ENCODE measurements around the gene PLA2G4E.

The PLA2G4E gene

GRCh38 chr15:42020713-42021273 is at the start of gene PLA2G4E:
Gene PLA2G4E (minus strand): TSS chr15:42021042. CDS start chr15:42021030, 12 bp downstream.
- DNase-seq (ENCODE audit: low read depth in 2 of 2): no peak

DNA sequence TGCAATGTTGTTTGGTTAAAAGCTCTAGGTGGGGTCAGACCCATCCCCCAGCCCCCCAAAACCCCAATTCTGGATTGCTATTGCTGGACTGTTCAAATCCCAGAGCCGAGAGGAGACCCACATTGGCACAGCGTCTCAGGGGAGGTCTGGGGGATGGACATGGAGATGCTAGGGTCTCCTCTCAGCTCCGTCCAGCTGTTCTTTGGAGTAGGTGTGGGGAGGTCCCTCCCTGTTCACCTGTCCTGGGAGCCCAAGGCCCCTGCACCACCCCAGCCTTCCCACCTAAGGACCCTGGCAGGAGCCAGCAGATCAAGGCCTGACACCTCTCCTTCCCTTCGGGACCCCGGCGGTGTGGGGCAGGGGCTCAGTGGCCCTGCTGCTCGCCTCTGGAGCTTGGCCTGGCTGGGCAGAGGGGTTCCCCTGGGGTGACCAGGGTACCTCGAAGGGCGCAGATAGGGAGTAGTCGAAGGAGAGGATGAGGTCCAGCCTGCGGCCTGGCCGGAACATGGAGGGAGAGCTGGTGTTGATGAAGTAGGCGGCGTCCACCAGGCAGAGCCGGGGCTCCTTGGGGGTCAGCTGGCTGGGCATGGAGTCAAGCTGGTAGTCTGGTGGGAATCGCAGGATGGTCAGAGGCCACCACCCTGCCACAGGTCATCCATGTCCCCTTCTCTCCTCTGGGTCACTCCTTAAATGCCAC is 49.6 kb upstream of the PLA2G4E start:
- no peak for DNase-seq (ENCODE audit: low read depth in 2 of 2)

DNA sequence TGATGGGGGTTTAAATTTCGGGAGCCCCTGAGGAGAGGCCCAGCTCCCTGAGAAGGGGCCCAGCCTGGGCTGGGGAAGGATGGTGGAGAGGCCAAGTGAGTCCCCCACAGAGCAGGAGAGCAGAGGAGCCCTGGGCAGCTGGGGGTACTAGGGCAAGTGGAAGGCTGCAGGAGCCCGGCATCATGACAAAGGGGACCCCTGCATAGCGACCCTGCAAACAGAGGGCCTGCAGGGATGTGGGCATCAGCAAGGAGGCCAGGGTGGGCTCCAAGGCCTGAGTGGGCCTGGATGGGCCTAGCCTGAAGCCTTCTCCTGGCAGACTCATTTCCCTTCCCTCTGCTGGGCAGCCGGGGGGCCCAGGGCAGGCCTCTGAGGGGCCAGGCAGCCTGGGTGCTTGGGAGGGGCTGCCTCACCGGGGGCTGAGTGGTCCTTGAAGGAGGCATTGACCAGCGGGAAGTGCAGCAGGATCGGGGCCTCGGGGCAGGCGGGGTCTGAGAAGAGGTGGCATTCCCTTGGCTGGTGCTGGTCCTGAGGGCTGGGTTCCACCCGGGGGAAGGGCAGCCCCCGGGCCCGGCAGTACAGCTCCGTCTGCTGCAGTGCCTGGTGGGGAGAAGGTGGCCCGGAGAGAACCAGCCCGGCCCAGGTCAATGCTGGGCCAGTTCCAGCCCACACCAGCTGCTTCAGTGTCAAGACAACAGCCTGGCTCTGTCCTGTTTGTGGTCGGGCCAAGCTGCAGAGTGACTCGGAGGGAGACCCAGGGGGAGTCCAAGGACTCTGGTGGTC is 48.8 kb upstream of the PLA2G4E start:
- DNase-seq (ENCODE audit: low read depth in 2 of 2): no peak

GRCh38 chr15:42069025-42069424 is 48.2 kb upstream of the PLA2G4E start:
- DNase-seq (ENCODE audit: low read depth in 2 of 2): no peak

DNA sequence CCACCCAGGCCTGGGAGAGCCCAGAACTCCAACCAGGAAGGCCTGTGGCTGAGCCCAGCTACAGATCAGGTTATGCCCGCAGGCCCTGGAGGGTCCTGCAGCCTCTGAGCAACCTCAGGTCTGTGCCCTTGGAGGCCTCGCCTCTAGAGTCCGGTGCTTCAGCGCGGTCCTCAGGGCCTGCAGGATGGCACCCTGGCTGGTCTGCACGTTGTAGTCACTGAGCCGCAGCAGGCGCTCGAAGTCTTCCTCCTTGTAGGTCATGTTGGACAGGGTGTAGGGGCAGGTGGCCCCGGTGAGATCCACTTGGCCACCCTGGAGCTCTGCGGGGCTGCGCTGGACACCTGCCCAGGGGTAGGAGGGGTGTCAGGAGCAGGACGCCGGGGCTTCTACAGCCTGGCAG is 47.8 kb upstream of the PLA2G4E start:
- DNase-seq (ENCODE audit: low read depth in 2 of 2): no peak

DNA sequence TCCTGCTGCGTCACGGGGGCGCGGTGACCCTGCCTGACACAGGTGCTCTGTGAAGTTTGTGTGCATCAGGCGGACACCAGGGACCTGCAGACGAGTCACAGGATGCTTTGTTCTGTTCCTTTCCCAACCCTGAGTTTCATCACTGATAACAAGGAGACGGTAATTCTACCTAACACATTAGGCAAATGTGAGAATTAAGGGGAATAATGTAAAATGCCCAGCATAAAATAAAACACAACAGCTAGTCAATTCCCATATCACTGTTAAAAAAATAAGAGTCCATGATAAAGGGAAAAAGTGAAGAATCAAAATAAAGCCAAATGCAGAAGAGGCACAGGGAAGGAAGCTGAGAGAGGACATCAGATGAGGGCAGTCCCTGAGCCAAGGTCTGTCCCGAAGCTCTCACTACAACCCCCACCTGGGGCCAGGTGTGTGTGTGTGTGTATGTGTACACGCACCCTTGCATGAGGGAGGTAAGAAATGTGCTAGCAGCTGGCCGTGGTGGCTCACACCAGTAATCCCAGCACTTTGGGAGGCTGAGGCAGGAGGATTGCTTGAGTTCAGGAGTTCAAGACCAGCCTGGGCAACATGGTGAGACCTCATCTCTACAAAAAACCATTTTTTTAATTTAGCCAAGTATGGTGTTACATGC is 46.0 kb upstream of the PLA2G4E start:
- DNase-seq (ENCODE audit: low read depth in 2 of 2): no peak

GRCh38 chr15:42065468-42065867 is 44.6 kb upstream of the PLA2G4E start:
- DNase-seq (ENCODE audit: low read depth in 2 of 2): no peak

DNA sequence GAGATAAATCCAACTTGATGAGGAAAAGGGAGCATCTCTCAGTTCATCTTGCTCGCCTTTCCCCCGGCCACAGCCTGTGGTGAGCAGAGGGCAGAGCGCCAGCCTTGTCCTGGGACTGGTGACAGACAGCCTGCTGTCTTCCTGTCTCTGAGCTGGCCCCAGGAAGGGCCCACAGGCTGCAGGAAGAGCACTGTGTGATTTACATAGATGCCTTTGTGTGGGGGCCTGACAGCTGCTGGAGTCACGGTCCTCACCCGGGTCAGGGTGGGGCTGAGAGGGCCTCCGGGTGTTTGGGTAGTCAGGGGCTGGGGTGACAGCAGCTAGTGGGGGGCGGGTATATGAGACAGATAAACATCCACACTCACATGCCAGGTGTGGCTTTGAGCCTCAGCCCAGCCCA is 44.2 kb upstream of the PLA2G4E start:
- no peak for DNase-seq (ENCODE audit: low read depth in 2 of 2)

DNA sequence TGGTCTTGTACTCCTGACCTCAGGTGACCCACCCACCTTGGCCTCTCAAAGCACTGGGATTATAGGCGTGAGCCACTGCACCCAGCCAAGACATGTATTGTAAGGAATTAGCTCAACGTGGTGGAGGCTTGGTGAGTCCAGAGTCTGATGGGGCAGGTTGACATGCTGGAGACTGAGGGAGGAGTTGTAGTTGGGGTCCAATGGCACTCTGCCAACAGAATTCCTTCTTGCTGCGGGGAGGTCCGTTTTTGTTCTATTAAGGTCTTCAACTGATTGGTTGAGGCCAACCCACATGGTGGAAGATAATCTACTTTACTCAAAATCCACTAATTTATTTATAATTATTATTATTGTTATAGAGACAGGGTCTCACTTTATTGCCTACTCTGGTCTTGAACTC is 43.4 kb upstream of the PLA2G4E start:
- DNase-seq (ENCODE audit: low read depth in 2 of 2): no peak

DNA sequence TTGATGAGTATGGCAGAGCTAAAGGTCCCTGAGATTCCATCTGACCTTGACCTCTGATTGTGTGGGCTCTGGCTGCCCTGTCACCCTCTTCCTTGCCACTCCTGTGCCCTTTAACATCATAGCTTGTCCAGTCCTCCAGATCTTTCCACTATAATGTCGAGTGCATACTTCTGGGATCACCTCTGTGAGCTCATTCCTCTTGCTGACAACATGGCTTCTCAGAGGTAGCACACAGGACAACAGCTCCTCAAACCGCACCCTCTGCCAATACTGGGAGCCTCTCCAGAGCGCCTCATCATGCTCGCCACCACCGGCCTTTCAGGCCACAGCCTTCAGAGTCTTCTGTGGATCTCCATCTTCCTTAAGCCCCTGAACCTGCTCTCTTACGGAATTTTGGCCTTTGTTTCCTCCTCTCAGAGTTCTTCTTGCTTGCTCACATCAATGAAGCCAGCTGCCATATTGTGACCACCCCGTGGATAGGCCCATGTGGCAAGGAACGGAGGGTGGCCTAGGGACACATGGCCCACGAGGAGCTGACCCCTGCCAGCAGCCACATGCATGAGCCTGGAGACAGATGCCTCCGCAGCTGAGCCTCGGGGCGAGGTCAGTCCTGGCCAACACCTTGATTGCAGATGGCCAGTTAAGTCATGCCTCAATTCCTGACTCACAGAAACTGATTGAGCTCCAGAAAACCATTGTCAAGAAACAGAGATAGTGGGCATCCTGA is 42.4 kb upstream of the PLA2G4E start:
- DNase-seq (ENCODE audit: low read depth in 2 of 2): no peak

DNA sequence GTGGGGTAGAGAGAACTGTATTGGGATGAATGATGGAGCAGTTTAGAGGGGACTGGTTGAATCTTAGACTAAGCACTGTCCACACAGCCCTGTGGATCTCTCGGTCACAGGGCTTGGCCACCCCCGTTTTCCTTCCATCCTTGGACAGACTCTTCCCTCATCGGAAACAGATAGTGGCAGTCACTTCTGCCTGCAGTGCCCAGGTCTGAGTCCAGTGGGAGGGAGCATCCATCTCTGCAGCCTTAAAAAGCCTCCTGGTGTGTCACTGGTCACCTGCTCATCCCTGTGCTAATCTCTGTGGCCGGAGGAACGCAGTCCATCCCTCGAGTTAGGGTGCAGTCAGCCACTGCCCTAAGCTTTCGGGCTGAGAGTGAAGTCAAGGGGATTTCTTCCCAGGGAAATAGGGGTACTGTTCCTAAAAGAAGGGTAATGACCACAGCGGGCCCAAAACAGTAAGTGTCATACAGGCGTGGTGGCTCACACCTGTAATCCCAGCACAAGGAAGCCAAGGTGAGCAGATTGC is 41.5 kb upstream of the PLA2G4E start:
- no peak for DNase-seq (ENCODE audit: low read depth in 2 of 2)

DNA sequence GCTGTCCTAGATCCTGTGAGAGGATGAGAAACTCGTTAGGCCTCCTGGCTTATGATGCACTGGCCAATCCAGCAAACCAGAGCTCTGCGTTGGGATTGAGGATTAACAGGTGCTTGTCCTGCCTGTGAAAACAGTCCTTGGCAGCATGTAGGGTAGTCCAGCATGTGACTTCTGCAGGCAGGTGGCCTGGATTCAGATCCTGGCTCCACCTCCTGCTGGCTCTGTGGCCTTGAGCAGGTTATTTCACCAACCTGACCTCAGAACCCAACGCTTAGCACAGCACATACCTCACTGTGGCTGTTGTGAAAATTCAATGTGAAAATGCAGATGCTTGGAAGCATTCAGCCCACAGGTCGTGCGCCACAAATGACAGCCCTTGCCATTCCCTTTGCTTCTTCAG is 40.0 kb upstream of the PLA2G4E start:
- no peak for DNase-seq (ENCODE audit: low read depth in 2 of 2)

DNA sequence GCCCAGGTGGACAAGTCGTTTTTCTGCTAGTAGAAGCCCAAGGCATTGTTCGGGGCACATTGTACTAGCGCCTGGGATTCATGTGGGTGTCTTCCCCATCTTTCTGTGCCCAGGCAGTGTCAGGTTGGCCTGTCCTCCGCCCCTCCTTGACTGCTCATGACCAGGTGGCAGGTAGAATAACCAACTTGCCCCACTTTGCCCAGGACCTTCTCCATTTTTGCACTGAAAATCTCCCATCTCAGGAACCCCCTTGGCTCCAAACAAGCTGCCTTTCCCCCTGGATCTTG is 39.6 kb upstream of the PLA2G4E start:
- DNase-seq (ENCODE audit: low read depth in 2 of 2): no peak

DNA sequence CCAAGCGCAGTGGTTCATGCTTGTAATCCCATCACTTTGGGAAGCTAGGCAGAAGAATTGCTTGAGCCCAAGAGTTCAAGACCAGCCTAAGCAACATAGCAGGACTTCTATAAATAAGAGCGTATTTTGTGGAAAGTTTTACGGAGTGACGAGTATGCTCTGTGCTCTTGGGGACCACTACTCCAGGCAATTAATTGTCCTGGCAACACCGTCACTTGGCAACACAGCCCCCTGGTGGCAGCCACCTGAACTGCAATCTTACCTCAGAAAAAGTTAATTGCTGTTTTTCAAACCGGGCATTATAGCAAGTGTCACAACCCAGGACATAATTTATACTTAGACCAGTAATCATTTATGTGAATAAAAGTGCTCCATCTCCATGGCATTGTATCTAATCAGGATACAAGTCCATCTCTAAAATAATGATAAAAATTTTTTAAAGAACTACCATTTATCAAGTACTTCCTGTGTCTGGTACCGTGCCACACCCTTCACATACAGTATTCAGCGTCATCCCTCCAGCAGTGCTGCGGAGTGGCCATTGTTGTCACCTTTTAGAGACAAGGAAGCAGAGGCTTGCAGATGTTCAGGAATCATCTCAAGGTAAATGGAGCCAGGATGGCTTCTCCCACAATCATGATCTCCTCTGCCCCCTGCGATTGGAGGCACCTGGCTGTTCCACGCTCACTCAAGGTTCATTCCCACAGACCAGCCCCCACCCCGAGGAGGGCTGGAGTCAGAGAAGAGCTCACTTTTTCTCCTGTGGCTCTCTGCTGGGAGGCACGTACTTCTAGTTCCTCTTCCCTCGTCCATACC is 39.0 kb upstream of the PLA2G4E start:
- DNase-seq (ENCODE audit: low read depth in 2 of 2): peak in 1 of 2 donors; percentile 63

GRCh38 chr15:42058791-42059190 is 37.9 kb upstream of the PLA2G4E start:
- no peak for DNase-seq (ENCODE audit: low read depth in 2 of 2)

GRCh38 chr15:42057799-42058646 is 37.2 kb upstream of the PLA2G4E start:
- DNase-seq (ENCODE audit: low read depth in 2 of 2): no peak

- DNase-seq (ENCODE audit: low read depth in 2 of 2): peak; percentile 49 to 51
Measured at GRCh38 chr15:42056934-42057798, 36.3 kb upstream of the PLA2G4E start.

DNA sequence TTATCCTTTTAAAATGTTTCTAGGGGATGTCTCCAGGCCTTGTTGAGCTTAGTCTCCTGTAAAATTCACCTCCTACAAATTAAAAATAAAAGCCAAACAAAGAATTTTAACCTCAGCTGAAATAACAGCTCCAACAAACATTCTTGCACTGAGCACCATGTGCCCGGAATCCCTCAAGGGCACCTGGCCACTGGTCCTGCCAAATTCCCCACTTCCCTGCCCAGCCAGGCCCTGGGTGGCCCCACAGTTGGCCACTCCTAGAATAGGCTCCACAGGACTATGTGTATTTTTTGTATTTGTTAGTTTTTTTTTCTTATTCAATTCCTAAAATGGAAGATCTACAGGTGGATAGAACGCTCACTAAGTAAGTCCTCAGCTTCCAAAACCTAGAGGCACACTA is 33.1 kb upstream of the PLA2G4E start:
- no peak for DNase-seq (ENCODE audit: low read depth in 2 of 2)

DNA sequence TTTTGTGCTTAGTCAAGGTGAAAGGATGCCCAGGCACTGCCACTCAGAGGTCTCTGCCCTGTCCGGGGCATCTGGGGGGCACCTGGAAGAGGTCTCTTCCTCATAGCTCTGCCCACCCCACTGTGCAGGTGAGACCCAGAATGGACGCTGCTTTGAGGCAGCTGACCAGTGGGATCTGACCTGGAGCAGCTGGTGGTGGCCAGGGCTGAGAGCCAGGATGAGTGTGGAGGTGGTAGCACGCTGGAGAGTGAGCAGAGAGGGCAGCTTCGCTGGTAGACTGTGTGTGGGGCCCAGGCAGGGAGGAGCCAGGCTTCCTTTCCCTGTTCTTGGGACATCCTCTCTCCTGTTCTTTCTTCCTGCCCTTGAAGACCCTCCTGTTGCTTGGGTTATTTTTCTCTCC is 32.2 kb upstream of the PLA2G4E start:
- DNase-seq (ENCODE audit: low read depth in 2 of 2): no peak
